ENCODE measurements around the gene IFT74. TPM values are rescaled to one million over a fixed set of nuclear protein-coding genes. Genes with fewer than 3 reads are reported as not detected.

The IFT74 gene
- total RNA-seq, 1 donor from 2014 or later: 22.1 TPM

- H3K36me3 Mint-ChIP-seq: peaks cover 28% of the 10 kb centered on the region
- H3K4me3 Mint-ChIP-seq: no peak overlapping the region
- H3K9me3 Mint-ChIP-seq: peaks cover 17% of the 10 kb centered on the region
- TF ChIP-seq, protein P1, sequence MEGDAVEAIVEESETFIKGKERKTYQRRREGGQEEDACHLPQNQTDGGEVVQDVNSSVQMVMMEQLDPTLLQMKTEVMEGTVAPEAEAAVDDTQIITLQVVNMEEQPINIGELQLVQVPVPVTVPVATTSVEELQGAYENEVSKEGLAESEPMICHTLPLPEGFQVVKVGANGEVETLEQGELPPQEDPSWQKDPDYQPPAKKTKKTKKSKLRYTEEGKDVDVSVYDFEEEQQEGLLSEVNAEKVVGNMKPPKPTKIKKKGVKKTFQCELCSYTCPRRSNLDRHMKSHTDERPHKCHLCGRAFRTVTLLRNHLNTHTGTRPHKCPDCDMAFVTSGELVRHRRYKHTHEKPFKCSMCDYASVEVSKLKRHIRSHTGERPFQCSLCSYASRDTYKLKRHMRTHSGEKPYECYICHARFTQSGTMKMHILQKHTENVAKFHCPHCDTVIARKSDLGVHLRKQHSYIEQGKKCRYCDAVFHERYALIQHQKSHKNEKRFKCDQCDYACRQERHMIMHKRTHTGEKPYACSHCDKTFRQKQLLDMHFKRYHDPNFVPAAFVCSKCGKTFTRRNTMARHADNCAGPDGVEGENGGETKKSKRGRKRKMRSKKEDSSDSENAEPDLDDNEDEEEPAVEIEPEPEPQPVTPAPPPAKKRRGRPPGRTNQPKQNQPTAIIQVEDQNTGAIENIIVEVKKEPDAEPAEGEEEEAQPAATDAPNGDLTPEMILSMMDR (IDR thresholded peaks at IDR 0.05; ENCODE audit: unreplicated experiment): no peak
- no peak overlapping the region for H3K27ac Mint-ChIP-seq
- H3K27me3 Mint-ChIP-seq (ENCODE audit: low read depth): no peaks in the 10 kb centered on the region
- no peak for DNase-seq (ENCODE audit: low spot score in 2 of 2, unreplicated experiment in 2 of 2)
- no peaks in the 10 kb centered on the region for H3K4me1 Mint-ChIP-seq
Measured at GRCh38 chr9:27073841-27074728, 117.9 kb downstream of the IFT74 start.

- H3K9me3 Mint-ChIP-seq: peaks cover 10% of the 10 kb centered on the region
Measured at GRCh38 chr9:27078685-27079084, 122.5 kb downstream of the IFT74 start.

GRCh38 chr9:27085456-27085855 lies 129.2 kb downstream of the IFT74 start:
- Mint-ChIP-seq H3K4me1 (peaks cover 31% of the 10 kb centered on the region), H3K9me3 (no peaks in the 10 kb centered on the region), H3K27ac (no peak overlapping the region), H3K27me3 (ENCODE audit: low read depth) (no peaks in the 10 kb centered on the region), H3K4me3 (no peak overlapping the region), H3K36me3 (no peaks in the 10 kb centered on the region)
- TF ChIP-seq, protein P1 (IDR thresholded peaks at IDR 0.05; ENCODE audit: unreplicated experiment): no peak
- DNase-seq (ENCODE audit: low spot score in 2 of 2, unreplicated experiment in 2 of 2): no peak

More at GRCh38 chr9:27078685-27079084, 122.5 kb downstream of the IFT74 start:
- H3K36me3 Mint-ChIP-seq: peaks cover 12% of the 10 kb centered on the region
- DNase-seq (ENCODE audit: low spot score in 2 of 2, unreplicated experiment in 2 of 2): no peak
- no peak overlapping the region for H3K4me3 Mint-ChIP-seq
- no peaks in the 10 kb centered on the region for H3K27me3 Mint-ChIP-seq (ENCODE audit: low read depth)
- TF ChIP-seq, protein P1 (IDR thresholded peaks at IDR 0.05; ENCODE audit: unreplicated experiment): no peak
- H3K4me1 Mint-ChIP-seq: peaks cover 4% of the 10 kb centered on the region
- H3K27ac Mint-ChIP-seq: peak overlapping the region; percentile 10

- DNase-seq (ENCODE audit: low spot score in 2 of 2, unreplicated experiment in 2 of 2): no peak
- Mint-ChIP-seq H3K27me3 (ENCODE audit: low read depth) (no peaks in the 10 kb centered on the region), H3K36me3 (no peaks in the 10 kb centered on the region), H3K27ac (peak overlapping the region; percentile 87), H3K4me3 (no peak overlapping the region), H3K4me1 (peaks cover 27% of the 10 kb centered on the region), H3K9me3 (peaks cover 4% of the 10 kb centered on the region)
- TF ChIP-seq, protein P1 (IDR thresholded peaks at IDR 0.05; ENCODE audit: unreplicated experiment): no peak
Measured at GRCh38 chr9:27086818-27087680, 130.8 kb downstream of the IFT74 start.

- H3K27me3 Mint-ChIP-seq (ENCODE audit: low read depth): no peaks in the 10 kb centered on the region
- no peak for DNase-seq (ENCODE audit: low spot score in 2 of 2, unreplicated experiment in 2 of 2)
Measured at GRCh38 chr9:27088981-27089380, 132.8 kb downstream of the IFT74 start.

More at GRCh38 chr9:27088981-27089380, 132.8 kb downstream of the IFT74 start:
- peaks cover 4% of the 10 kb centered on the region for H3K9me3 Mint-ChIP-seq
- peak overlapping the region; percentile 62 for H3K27ac Mint-ChIP-seq
- no peaks in the 10 kb centered on the region for H3K36me3 Mint-ChIP-seq
- TF ChIP-seq, protein P1 (IDR thresholded peaks at IDR 0.05; ENCODE audit: unreplicated experiment): no peak
- H3K4me3 Mint-ChIP-seq: no peak overlapping the region
- peaks cover 27% of the 10 kb centered on the region for H3K4me1 Mint-ChIP-seq
